ENCODE data around the gene CACNA1I. TPM values are rescaled to one million over a fixed set of nuclear protein-coding genes. Genes with fewer than 3 reads are reported as not detected.

CACNA1I gene
- total RNA-seq, 1 experiment from 2014 or later: 0.15 TPM

DNA sequence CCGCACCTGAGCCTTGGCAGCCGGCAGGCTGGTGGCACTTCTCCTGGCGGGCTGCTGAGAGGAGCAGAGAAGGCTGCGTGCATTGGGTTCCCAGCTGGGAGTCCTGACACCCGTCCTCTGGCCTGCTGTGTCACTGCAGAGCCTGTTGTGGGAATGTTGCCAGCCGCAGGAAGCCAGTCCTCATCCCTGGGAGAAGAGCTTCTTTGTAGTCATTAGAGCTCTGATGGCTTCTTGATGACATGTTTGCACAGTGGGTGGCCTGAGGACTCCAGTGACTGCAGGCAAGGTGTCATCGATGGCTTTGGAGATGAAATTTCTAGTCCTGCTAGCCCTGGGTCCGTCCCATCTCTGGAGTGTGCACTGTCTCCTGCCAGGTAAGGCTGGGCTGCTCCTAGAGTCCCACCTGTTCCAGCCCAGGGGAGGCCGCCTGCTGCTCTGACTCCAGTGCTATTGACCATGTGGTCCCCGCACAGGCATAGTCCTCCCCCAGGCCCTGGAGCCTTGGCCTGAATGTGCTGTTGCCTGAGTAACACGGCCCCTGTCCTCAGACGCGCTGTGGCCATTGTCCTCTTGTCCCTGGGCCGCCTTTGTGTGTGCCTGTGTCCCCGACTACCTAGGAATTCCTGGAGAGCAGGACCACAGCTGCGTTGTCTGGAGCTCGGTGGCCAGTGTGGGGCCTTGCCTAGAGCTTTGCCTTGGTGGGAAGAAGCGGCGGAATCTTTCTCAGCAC is 129.2 kb downstream of the CACNA1I start:
- CTCF ChIA-PET: no interaction called here
- Histone ChIP-seq H3K9me3 (ENCODE audit: control insufficient read depth in 1 of 2, insufficient read depth in 1 of 2, low read depth in 1 of 2, low read length in 2 of 2) (no peaks in the 10 kb centered on the region), H3K79me2 (ENCODE audit: insufficient read depth, low read length) (no peaks in the 10 kb centered on the region), H3K9ac (ENCODE audit: low read length) (no peak overlapping the region), H3K36me3 (ENCODE audit: control insufficient read depth in 1 of 2, insufficient read depth in 2 of 2, low read length in 2 of 2) (no peaks in the 10 kb centered on the region), H3K4me1 (ENCODE audit: control insufficient read depth in 1 of 2, insufficient read depth in 2 of 2, low read length in 2 of 2) (no peaks in the 10 kb centered on the region), H2AFZ (ENCODE audit: low read depth, low read length, poor library complexity, severe bottlenecking) (no peak overlapping the region), H3K4me2 (ENCODE audit: low read length) (no peak overlapping the region), H3K9me2 (ENCODE audit: insufficient read depth) (no peaks in the 10 kb centered on the region), H4K20me1 (ENCODE audit: insufficient read depth) (no peaks in the 10 kb centered on the region), H3K4me3 (replicated peaks in 1 of 2; ENCODE audit: low read depth in 1 of 2, low read length in 2 of 2) (no peak overlapping the region), H3K27me3 (ENCODE audit: insufficient read depth, low read length) (no peaks in the 10 kb centered on the region; the same call in 1 of the 2 replicates), H3K27ac (ENCODE audit: low read depth, low read length) (no peak overlapping the region)
- no peak for DNase-seq (ENCODE audit: low read depth, low spot score)
- POLR2A ChIA-PET: no interaction called here
- intact Hi-C loops (cut with micrococcal nuclease): no loop called here
- RAD21 ChIA-PET (ENCODE audit: low non-redundant PET in 1 of 2, low total read pairs in 2 of 2, uncharacterized antibody in 2 of 2, unreplicated experiment in 2 of 2): no interaction called here
- TF ChIP-seq RAD21 (IDR thresholded peaks at IDR 0.05; ENCODE audit: low read depth) (no peak), CBX3 (IDR thresholded peaks at IDR 0.05; ENCODE audit: low read depth) (no peak), JUND (IDR thresholded peaks at IDR 0.05) (no peak), SIN3A (IDR thresholded peaks at IDR 0.05; ENCODE audit: low read depth) (no peak), POLR2A (IDR thresholded peaks at IDR 0.05; ENCODE audit: borderline replicate concordance, extremely low read depth, insufficient read depth, insufficient read length) (no peak)
- TF ChIP-seq, protein P1, sequence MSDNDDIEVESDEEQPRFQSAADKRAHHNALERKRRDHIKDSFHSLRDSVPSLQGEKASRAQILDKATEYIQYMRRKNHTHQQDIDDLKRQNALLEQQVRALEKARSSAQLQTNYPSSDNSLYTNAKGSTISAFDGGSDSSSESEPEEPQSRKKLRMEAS (IDR thresholded peaks at IDR 0.05): no peak
- TF ChIP-seq, protein P2, sequence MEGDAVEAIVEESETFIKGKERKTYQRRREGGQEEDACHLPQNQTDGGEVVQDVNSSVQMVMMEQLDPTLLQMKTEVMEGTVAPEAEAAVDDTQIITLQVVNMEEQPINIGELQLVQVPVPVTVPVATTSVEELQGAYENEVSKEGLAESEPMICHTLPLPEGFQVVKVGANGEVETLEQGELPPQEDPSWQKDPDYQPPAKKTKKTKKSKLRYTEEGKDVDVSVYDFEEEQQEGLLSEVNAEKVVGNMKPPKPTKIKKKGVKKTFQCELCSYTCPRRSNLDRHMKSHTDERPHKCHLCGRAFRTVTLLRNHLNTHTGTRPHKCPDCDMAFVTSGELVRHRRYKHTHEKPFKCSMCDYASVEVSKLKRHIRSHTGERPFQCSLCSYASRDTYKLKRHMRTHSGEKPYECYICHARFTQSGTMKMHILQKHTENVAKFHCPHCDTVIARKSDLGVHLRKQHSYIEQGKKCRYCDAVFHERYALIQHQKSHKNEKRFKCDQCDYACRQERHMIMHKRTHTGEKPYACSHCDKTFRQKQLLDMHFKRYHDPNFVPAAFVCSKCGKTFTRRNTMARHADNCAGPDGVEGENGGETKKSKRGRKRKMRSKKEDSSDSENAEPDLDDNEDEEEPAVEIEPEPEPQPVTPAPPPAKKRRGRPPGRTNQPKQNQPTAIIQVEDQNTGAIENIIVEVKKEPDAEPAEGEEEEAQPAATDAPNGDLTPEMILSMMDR (IDR thresholded peaks at IDR 0.05 in 2 of 3, conservative IDR thresholded peaks at IDR 0.05 in 1 of 3; ENCODE audit: borderline replicate concordance in 1 of 3, insufficient read depth in 1 of 3, low read depth in 2 of 3, low read length in 2 of 3): no peak
- TF ChIP-seq, protein P3, sequence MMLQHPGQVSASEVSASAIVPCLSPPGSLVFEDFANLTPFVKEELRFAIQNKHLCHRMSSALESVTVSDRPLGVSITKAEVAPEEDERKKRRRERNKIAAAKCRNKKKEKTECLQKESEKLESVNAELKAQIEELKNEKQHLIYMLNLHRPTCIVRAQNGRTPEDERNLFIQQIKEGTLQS (IDR thresholded peaks at IDR 0.05): no peak
- ATAC-seq: no peak
- no TSS peak for BruUV-seq (replicated peaks)
